GM12865 (cell line): ENCODE data around the gene ELL.

Source experiments
- DNase-seq: peaks from one replicate; pipeline ENCODE4 v3.0.0; 2010; ENCODE audit warnings: low read depth
- H3K4me3 ChIP-seq: 2 replicates; pipeline ENCODE4 v1.5.1; 2011; ENCODE audit warnings: mild to moderate bottlenecking, low read depth, low read length, control low read depth
- CTCF ChIP-seq: IDR thresholded peaks from 2 replicates; pipeline ENCODE4 v1.5.1; 2011; ENCODE audit warnings: low read length, control low read depth, low read depth, inconsistent platforms; ENCODE audit not compliant: insufficient read depth; ENCODE audit errors: missing control alignments

The ELL gene

DNA sequence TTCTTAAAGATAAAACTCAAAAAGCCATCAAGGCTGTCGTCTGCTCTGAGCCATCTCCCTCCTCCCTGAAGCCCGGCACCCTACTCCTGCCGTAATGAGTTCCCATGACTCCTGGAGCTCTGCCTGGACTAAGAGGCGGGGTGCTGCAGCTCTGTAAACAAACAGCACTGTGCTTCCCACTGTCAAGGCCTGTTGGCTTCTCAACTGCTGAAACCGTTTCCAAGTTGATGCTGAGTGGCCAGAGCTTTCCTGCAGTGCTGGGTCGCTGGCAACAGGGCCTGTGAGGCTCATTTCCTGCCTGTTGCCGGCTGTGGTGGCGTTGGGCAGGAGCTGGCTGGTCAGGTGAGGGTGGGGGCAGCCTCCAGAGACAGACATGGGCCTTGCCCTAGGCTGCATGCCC is 57.2 kb downstream of the ELL start:
- DNase-seq = no peak
- no peak for TF ChIP-seq CTCF
- no peak overlapping the region for H3K4me3 ChIP-seq

- no peak for TF ChIP-seq CTCF
- no peak overlapping the region for H3K4me3 ChIP-seq
- DNase-seq = no peak
These were observed 60.4 kb downstream of the ELL start for GRCh38 chr19:18461471-18461870.

- DNase-seq = no peak
- no peak for TF ChIP-seq CTCF
- no peak overlapping the region for H3K4me3 ChIP-seq
These were observed 61.0 kb downstream of the ELL start for GRCh38 chr19:18460900-18461299.

GRCh38 chr19:18457483-18458331 is 64.2 kb downstream of the ELL start:
- no peak for TF ChIP-seq CTCF
- no peak for DNase-seq
- H3K4me3 ChIP-seq = no peak overlapping the region

GRCh38 chr19:18456974-18457373 is 64.9 kb downstream of the ELL start:
- DNase-seq = no peak
- TF ChIP-seq CTCF = no peak
- H3K4me3 ChIP-seq = no peak overlapping the region

GRCh38 chr19:18456279-18456678 is 65.6 kb downstream of the ELL start:
- no peak for DNase-seq
- no peak for TF ChIP-seq CTCF

DNA sequence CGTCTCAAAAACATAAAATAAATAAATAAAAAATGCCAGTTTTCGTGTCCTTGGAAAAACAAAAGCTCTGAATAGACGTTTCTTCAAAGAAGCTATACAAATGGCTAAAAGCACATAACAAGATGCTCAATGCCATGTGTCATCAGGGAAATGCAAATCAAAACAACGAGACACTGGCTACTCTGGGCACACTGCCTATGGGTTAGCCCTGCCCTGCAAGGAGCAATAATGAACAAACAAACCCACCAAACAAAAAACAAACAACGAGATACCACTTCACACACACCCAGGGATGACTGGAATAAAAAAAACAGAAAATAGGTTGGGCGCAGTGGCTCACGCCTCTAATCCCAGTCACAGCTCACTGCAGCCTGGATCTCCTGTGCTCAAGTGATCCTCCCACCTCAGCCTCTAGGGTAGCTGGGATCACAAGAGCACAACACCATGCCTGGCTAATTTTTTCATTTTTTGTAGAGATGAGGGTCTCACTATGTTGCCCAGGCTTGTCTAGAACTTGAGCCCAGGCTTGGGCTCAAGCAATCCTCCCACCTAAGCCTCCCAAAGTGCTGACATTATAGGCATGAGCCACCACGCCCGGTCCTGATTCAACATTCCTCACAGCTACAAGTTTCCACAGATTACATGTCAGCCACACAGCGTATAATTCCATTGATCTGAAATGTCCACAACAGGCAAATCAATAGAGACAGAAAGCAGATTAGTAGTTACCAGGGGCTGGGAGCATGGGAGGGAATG is 68.4 kb downstream of the ELL start:
- no peak for DNase-seq
- no peak overlapping the region for H3K4me3 ChIP-seq
- TF ChIP-seq CTCF = no peak

More at GRCh38 chr19:18456279-18456678, 65.6 kb downstream of the ELL start:
- no peak overlapping the region for H3K4me3 ChIP-seq
